ENCODE results near the gene DNM3. TPM values are rescaled to one million over a fixed set of nuclear protein-coding genes. Genes with fewer than 3 reads are reported as not detected.
"Not testable (repeated sequence)": the region's sequence is repeated elsewhere in the genome, so short reads cannot be mapped to it uniquely, and the experiment has no call there.

DNM3 gene
- total and polyA plus RNA-seq, 2 experiments from 2014 or later = 5.2 to 12.2 TPM

DNA sequence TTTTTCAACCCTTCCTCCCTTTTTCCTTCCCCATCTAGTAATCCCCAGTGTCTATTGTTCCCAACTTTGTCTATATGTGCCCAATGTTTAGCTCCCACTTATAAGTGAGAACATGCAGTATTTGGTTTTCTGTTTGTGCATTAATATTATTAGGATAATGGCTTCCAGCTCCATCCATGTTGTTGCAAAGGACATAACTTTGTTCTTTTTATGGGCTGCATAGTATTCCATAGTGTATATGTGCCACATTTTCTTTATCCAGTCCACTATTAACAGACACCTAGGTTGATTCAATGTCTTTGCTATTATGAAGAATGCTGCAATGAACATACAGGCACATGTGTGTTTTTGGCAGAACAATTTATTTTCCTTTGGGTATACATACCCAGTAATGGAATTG, 458.2 kb downstream of the DNM3 start (continued):
- TF ChIP-seq NANOG (IDR thresholded peaks at IDR 0.05; ENCODE audit: borderline replicate concordance) (no peak), ZNF114 (CRISPR knock-in tag; IDR thresholded peaks at IDR 0.05) (no peak), POLR2AphosphoS5 (IDR thresholded peaks at IDR 0.05; ENCODE audit: low read depth) (no peak)

DNA sequence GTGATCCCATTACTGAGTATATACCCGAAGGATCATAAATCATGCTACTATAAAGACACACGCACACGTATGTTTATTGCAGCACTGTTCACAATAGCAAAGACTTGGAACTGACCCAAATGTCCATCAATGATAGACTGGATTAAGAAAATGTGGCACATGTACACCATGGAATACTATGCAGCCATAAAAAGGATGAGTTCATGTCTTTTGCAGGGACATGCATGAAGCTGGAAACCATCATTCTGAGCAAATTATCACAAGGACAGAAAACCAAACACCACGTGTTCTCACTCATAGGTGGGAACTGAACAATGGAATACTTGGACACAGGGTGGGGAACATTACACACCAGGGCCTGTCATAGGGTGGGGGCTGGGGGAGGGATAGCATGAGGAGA, 466.2 kb downstream of the DNM3 start:
- H3K27ac Mint-ChIP-seq; H3K9me3 Mint-ChIP-seq; H3K36me3 ChIP-seq (ENCODE audit: insufficient read depth); H4K20me1 ChIP-seq (replicated peaks; ENCODE audit: insufficient read depth); H3K36me3 Mint-ChIP-seq (ENCODE audit: low read depth); ATAC-seq; H3K4me2 ChIP-seq; DNase-seq (ENCODE audit: low spot score); H3K79me2 ChIP-seq (replicated peaks; ENCODE audit: insufficient read depth); H3K4me3 ChIP-seq; H3F3A ChIP-seq (replicated peaks; ENCODE audit: low read depth); H3K9me2 ChIP-seq (ENCODE audit: insufficient read depth); H2AFZ ChIP-seq; H3K4me1 ChIP-seq (ENCODE audit: insufficient read depth); H3K27ac ChIP-seq (ENCODE audit: low read depth); H3K27me3 Mint-ChIP-seq (ENCODE audit: insufficient read depth, low read depth, poor library complexity); H3K4me1 Mint-ChIP-seq; H3K27me3 ChIP-seq (ENCODE audit: insufficient read depth); H3K4me3 Mint-ChIP-seq: not testable (repeated sequence)

DNA sequence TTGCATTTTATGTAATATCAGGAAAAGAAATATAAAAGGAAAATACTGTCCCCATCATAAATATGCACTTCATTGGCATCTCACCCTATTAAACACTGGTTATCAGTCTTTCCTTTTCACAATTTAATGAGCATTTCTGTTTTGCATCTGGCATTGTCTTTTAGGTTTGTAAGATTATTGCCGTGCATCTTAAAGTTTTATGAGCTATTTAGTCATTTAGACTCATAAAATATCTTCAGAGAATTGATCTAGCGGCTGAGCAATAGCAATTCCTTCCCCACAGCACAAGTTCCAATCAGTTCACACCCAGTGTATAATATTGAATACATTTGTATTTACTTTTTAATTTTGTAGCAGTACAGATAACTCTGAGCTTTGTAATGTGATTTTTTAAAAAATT, 466.8 kb downstream of the DNM3 start:
- H3F3A ChIP-seq (replicated peaks; ENCODE audit: low read depth) = no peaks in the 10 kb centered on the region
- Mint-ChIP-seq H3K4me3 (no peak overlapping the region), H3K27me3 (ENCODE audit: insufficient read depth, low read depth, poor library complexity) (no peaks in the 10 kb centered on the region), H3K27ac (no peak overlapping the region), H3K4me1 (no peaks in the 10 kb centered on the region), H3K9me3 (peaks cover 5% of the 10 kb centered on the region), H3K36me3 (ENCODE audit: low read depth) (no peaks in the 10 kb centered on the region)
- no peaks in the 10 kb centered on the region for H4K20me1 ChIP-seq (replicated peaks; ENCODE audit: insufficient read depth)
- H3K4me1 ChIP-seq (ENCODE audit: insufficient read depth) = no peaks in the 10 kb centered on the region
- TF ChIP-seq EZH2phosphoT487 (IDR thresholded peaks at IDR 0.05; ENCODE audit: unreplicated experiment) = no peak
- no peak for TF ChIP-seq EZH2 (IDR thresholded peaks at IDR 0.05; ENCODE audit: low read depth, unreplicated experiment)
- TF ChIP-seq, protein P1, sequence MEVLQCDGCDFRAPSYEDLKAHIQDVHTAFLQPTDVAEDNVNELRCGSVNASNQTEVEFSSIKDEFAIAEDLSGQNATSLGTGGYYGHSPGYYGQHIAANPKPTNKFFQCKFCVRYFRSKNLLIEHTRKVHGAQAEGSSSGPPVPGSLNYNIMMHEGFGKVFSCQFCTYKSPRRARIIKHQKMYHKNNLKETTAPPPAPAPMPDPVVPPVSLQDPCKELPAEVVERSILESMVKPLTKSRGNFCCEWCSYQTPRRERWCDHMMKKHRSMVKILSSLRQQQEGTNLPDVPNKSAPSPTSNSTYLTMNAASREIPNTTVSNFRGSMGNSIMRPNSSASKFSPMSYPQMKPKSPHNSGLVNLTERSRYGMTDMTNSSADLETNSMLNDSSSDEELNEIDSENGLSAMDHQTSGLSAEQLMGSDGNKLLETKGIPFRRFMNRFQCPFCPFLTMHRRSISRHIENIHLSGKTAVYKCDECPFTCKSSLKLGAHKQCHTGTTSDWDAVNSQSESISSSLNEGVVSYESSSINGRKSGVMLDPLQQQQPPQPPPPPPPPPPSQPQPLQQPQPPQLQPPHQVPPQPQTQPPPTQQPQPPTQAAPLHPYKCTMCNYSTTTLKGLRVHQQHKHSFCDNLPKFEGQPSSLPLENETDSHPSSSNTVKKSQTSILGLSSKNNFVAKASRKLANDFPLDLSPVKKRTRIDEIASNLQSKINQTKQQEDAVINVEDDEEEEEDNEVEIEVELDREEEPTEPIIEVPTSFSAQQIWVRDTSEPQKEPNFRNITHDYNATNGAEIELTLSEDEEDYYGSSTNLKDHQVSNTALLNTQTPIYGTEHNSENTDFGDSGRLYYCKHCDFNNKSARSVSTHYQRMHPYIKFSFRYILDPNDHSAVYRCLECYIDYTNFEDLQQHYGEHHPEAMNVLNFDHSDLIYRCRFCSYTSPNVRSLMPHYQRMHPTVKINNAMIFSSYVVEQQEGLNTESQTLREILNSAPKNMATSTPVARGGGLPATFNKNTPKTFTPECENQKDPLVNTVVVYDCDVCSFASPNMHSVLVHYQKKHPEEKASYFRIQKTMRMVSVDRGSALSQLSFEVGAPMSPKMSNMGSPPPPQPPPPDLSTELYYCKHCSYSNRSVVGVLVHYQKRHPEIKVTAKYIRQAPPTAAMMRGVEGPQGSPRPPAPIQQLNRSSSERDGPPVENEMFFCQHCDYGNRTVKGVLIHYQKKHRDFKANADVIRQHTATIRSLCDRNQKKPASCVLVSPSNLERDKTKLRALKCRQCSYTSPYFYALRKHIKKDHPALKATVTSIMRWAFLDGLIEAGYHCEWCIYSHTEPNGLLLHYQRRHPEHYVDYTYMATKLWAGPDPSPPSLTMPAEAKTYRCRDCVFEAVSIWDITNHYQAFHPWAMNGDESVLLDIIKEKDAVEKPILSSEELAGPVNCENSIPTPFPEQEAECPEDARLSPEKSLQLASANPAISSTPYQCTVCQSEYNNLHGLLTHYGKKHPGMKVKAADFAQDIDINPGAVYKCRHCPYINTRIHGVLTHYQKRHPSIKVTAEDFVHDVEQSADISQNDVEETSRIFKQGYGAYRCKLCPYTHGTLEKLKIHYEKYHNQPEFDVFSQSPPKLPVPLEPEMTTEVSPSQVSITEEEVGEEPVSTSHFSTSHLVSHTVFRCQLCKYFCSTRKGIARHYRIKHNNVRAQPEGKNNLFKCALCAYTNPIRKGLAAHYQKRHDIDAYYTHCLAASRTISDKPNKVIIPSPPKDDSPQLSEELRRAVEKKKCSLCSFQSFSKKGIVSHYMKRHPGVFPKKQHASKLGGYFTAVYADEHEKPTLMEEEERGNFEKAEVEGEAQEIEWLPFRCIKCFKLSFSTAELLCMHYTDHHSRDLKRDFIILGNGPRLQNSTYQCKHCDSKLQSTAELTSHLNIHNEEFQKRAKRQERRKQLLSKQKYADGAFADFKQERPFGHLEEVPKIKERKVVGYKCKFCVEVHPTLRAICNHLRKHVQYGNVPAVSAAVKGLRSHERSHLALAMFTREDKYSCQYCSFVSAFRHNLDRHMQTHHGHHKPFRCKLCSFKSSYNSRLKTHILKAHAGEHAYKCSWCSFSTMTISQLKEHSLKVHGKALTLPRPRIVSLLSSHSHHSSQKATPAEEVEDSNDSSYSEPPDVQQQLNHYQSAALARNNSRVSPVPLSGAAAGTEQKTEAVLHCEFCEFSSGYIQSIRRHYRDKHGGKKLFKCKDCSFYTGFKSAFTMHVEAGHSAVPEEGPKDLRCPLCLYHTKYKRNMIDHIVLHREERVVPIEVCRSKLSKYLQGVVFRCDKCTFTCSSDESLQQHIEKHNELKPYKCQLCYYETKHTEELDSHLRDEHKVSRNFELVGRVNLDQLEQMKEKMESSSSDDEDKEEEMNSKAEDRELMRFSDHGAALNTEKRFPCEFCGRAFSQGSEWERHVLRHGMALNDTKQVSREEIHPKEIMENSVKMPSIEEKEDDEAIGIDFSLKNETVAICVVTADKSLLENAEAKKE (CRISPR knock-in tag; IDR thresholded peaks at IDR 0.05) = no peak
- TF ChIP-seq POLR2AphosphoS5 (IDR thresholded peaks at IDR 0.05; ENCODE audit: low read depth) = no peak
- no peak for TF ChIP-seq CREB1 (CRISPR knock-in tag; IDR thresholded peaks at IDR 0.05; ENCODE audit: low read depth)
- TF ChIP-seq, protein P2, sequence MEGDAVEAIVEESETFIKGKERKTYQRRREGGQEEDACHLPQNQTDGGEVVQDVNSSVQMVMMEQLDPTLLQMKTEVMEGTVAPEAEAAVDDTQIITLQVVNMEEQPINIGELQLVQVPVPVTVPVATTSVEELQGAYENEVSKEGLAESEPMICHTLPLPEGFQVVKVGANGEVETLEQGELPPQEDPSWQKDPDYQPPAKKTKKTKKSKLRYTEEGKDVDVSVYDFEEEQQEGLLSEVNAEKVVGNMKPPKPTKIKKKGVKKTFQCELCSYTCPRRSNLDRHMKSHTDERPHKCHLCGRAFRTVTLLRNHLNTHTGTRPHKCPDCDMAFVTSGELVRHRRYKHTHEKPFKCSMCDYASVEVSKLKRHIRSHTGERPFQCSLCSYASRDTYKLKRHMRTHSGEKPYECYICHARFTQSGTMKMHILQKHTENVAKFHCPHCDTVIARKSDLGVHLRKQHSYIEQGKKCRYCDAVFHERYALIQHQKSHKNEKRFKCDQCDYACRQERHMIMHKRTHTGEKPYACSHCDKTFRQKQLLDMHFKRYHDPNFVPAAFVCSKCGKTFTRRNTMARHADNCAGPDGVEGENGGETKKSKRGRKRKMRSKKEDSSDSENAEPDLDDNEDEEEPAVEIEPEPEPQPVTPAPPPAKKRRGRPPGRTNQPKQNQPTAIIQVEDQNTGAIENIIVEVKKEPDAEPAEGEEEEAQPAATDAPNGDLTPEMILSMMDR (conservative IDR thresholded peaks at IDR 0.05; ENCODE audit: low read depth in 2 of 2) = no peak
- TF ChIP-seq ZNF114 (CRISPR knock-in tag; IDR thresholded peaks at IDR 0.05) = no peak
- no peak for TF ChIP-seq JUNB (IDR thresholded peaks at IDR 0.05; ENCODE audit: unreplicated experiment)
- no peak for TF ChIP-seq STAT1 (IDR thresholded peaks at IDR 0.05; ENCODE audit: unreplicated experiment)
- TF ChIP-seq ZNF331 (CRISPR knock-in tag; IDR thresholded peaks at IDR 0.05; ENCODE audit: low read depth) = no peak
- TF ChIP-seq NANOG (IDR thresholded peaks at IDR 0.05; ENCODE audit: borderline replicate concordance) = no peak
- TF ChIP-seq, protein P3, sequence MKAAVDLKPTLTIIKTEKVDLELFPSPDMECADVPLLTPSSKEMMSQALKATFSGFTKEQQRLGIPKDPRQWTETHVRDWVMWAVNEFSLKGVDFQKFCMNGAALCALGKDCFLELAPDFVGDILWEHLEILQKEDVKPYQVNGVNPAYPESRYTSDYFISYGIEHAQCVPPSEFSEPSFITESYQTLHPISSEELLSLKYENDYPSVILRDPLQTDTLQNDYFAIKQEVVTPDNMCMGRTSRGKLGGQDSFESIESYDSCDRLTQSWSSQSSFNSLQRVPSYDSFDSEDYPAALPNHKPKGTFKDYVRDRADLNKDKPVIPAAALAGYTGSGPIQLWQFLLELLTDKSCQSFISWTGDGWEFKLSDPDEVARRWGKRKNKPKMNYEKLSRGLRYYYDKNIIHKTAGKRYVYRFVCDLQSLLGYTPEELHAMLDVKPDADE (IDR thresholded peaks at IDR 0.05) = no peak
- no peak for DNase-seq (ENCODE audit: low spot score)
- H2AFZ ChIP-seq = no peak overlapping the region
- H3K36me3 ChIP-seq (ENCODE audit: insufficient read depth) = no peaks in the 10 kb centered on the region
- H3K27ac ChIP-seq (ENCODE audit: low read depth) = no peak overlapping the region
- no peaks in the 10 kb centered on the region for H3K9me2 ChIP-seq (ENCODE audit: insufficient read depth)
- ATAC-seq = no peak
- no peaks in the 10 kb centered on the region for H3K27me3 ChIP-seq (ENCODE audit: insufficient read depth)
- no peaks in the 10 kb centered on the region for H3K79me2 ChIP-seq (replicated peaks; ENCODE audit: insufficient read depth)
- no peak overlapping the region for H3K4me3 ChIP-seq
- no peak overlapping the region for H3K4me2 ChIP-seq
